HG02973 (cell line): Measurements from ENCODE around the gene VCX2.
"Not testable (repeated sequence)": the region's sequence is repeated elsewhere in the genome, so short reads cannot be mapped to it uniquely, and the experiment has no call there.

ENCODE experiments used
- ATAC-seq: cut with Tn5 transposase; IDR thresholded peaks from one replicate; pipeline ENCODE4 v1.9.1; 2021; ENCODE audit warnings: moderate library complexity; ENCODE audit not compliant: unreplicated experiment

The VCX2 gene

GRCh38 chrX:8125566-8125965 is 45.5 kb downstream of the VCX2 start:
- ATAC-seq: no peak

GRCh38 chrX:8122538-8122937 is 48.5 kb downstream of the VCX2 start:
- no peak for ATAC-seq

DNA sequence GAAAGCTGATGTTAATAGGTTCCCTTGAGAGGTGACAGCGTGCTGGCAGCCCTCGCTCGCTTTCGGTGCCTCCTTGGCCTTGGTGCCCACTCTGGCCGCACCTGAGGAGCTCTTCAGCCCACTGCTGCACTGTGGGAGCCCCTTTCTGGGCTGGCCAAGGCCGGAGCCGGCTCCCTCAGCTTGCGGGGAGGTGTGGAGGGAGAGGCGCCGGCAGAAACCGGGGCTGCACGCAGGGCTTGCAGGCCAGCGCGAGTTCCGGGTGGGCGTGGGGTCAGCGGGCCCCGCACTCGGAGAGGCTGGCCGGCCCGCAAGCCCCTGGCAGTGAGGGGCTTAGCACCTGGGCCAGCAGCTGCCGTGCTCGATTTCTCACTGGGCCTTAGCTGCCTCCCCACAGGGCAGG is 49.7 kb downstream of the VCX2 start:
- ATAC-seq: not testable (repeated sequence)
